ENCODE data around the gene PHLDB1.
"Not testable (repeated sequence)": the region's sequence is repeated elsewhere in the genome, so short reads cannot be mapped to it uniquely, and the experiment has no call there.

PHLDB1 gene

DNA sequence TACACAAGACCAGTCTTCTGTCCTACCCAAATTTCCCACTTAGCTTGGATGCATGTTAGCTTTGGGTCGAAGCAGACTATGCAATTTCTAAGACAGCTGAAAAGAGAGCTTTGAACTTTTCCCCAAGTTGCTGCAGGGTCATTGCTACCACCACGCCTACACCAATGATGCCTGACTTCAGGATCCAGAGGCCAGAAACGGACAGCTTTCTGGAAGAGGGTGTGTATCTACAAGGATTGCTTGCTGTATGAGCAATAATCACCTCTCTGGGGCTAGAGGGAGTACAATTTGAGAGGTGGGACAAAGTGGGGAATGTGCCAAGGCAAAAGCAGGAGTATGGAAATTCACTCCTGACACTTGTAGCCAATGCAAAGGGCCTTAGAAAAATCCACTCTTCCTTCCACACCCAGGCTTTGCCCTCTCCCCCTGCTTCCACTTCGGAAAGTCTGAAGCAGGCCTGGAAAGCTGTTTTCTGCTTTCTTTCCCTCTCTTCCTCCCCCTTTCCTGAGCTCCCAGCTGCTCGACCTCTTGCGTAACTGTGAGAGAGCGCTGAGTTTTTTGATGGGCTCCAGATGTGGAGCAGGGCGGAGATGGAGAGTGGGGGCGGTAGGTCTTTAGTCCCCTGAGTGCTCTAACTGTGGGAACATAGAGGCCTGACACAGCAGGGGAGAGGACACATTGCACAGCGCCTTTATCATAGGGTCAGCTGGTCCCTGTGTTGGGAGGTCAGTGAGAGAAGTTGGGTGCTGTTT lies 2.1 kb upstream of the PHLDB1 start:
- no peak for DNase-seq (ENCODE audit: extremely low read depth in 1 of 2, low read depth in 1 of 2)

DNA sequence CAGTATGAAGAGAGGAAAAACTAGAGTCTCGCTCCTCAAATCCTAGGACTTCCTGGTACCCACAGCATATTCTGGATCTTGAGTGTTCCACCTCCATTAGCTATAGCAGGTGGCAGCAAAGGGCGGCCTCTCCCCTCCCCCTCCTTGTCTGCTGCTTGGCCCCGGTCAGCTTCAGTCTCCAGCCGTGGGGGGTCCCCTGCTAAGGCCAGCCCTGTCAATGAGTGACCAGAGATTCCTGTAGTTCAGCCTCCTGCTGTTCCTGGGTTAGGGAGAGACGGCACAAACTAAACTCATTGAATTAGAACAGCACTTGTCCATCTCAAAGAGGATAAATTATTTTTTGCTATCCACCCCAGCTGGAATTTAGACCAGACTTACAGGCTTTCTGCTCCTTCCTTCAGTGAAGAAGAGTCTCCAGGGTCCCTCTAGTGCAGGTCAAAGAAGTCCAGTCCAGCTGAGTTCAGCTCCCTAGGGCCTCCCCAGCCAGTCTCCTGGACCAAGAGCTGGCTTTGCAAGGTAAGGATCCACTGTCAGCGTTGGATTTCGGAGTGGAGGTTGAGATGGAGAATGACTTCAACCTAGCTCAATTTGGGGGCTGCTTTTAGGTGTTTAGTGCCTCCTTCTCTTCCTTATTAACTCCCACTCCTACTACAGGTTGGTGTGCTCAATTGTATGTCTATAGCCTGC lies 1.1 kb upstream of the PHLDB1 start:
- DNase-seq (ENCODE audit: extremely low read depth in 1 of 2, low read depth in 1 of 2), result no peak

DNA sequence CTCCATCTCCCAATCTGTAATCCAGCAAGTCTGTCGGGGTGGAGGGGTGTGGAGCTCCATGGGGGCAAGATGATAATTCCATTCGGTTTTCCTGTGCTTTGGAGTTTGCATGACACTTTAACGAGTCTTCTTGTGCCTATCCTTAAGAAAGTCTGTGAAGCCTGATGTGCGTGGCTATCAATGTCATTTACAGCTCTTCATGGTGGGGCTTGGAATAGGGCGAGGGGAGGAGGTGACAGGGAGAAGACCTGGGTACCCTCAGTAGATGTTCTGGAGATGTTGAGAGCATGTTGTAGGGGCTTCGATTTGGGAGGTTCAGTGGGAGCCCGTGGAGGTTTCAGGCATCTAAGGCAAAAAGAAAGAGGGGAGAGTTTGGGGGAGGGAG lies 579 bp upstream of the PHLDB1 start:
- no peak for DNase-seq (ENCODE audit: extremely low read depth in 1 of 2, low read depth in 1 of 2)

DNA sequence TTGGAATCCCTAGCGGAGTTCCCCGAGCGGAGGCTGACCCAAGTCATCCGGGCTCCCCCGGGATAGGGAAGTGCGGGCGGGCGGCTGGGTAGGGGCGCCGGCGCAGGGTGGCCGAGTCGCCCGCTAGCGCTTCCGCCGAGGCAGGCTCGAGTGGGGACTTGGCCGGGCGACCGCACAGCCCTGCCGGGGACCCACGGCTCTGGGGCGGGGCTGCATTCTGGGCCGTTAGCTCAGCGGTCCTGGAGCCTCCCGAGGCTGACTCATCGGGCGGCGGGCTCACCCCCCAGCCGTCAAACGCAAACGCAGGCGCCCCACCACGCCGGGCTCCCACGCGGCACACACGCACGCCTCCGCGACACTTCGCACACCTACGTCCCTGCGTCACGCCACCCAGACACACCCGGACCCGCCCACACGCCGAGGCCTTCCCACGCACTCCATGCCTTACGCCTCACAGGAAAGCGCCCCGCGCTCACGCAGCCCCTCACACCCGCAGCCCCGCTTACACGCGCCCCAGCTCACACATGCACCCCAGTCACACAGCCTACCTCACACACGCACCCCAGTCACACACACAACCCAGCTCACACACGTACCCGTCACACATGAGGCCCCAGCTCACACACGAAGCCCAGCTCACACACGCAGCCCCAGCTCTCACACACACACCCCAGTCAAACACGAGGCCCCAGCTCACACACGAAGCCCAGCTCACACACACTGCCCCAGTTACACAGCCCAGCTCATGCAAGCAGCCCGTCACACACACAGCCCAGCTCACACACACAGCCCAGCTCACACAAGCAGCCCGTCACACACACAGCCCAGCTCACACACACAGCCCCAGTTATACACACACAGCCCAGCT lies 1.2 kb downstream of the PHLDB1 start:
- peak in 1 of 2 donors; percentile 47 for DNase-seq (ENCODE audit: extremely low read depth in 1 of 2, low read depth in 1 of 2)

DNA sequence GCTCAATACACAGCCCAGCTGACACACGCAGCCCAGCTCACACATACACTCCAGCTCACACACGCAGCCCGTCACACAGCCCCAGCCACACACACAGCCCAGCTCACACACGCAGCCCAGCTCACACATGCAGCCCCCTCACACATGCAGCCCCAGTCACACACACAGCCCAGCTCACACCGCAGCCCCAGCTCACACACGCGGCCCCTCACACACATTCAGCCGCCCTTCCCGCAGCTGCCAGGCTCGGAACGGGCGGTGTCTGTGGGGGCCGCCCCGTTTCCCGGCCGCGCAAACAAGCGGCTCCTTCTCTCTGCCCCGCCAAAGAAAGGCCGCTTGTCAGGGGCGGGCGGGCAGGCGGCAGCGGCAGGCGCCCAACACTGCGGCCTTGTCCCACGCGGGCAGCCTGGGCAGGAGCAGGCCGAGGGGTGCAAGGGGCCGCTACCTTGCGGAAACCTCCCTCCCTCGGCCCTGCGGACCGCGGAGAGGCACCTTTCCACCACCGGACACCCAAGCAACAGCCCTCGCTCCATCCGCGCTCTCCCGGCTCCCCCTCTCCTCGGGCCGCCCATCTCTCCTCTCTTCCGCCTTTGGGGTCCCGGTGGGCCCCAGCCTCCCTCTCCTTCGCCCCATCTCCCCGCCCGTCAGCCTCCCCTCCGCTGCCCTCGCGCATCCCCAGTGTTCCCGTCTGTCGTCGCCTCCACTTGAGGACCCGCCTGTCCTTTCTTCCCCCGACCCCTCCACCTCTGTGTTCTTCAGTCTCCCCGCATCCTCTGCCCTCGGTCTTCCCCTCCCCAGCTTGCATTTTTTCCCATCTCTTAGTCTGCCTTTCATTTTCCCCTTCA lies 2.2 kb downstream of the PHLDB1 start:
- no peak for DNase-seq (ENCODE audit: extremely low read depth in 1 of 2, low read depth in 1 of 2)

DNA sequence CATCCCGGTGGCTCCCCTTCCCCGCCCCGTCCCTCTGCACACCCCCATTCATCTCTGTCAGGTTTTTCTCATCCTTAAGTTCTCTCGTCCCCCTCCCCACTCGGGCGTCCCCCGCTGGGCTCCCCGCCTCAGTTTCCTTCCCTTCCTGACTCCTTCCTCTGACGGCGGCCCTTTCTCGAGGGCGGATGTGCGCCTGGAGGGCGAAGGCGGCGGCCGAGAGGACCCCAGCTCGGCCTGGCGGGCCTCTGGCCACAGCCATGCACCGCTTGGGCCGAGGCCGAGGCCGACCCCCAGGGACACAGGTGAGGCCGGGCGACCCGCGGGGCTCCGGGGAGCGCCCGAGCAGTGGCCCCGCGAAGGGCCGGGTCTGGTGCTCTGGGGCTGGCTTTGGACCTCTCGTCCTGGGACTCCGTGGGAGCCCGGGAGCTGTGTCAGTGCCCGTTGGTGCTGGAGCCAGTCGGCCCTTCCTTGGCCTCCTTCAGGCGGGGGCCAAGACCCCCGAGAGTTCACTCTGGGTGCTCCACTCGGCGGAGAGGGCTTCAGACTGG lies 2.9 kb downstream of the PHLDB1 start:
- DNase-seq (ENCODE audit: extremely low read depth in 1 of 2, low read depth in 1 of 2), result no peak

DNA sequence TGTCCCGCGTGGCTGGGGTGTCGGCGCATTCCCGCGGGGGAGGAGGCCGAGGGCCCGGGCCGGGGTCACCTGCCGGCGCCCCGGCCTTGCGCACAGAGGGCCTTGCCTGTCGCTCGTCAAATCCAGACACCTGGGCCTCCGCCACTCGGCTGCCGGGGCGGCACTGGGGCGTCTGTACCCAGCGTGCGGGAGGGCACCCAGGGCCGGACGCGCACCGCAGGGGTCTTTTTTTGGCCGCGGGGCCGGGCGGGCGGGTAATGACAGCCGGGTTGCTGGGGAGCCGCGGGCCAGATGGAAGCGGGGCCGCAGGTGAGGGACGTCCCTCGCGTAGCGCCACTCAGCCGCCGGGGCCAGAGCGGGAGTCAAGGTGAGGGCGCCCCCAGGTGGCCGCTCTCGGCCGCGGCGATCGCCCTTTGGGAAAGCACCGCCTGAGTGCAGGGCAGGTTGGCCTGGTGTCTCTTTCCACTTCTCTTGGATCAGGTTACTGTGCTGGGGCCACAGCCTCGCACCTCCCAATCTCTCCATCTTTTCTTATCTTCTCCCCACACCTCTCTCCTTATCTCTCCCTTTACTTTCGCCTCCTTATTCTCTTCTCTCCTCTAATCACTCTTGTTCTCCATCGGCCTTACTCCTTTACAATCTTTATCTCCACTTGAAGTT lies 3.5 kb downstream of the PHLDB1 start:
- DNase-seq (ENCODE audit: extremely low read depth in 1 of 2, low read depth in 1 of 2), result peak; percentile 56 to 70

DNA sequence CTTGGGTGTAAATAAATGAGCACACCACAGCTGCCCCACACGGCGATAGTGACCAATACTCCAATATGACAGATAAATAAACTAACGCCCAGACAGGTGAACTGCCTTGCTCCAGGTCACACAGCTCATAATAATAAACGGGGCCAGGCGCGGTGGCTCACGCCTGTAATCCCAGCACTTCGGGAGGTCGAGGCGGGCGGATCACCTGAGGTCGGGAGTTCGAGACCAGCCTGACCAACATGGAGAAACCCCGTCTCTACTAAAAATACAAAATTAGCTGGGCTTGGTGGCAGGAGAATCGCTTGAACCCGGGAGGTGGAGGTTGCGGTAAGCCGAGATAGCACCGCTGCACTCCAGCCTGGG lies 4.0 kb downstream of the PHLDB1 start:
- DNase-seq (ENCODE audit: extremely low read depth in 1 of 2, low read depth in 1 of 2), result not testable (repeated sequence)

DNA sequence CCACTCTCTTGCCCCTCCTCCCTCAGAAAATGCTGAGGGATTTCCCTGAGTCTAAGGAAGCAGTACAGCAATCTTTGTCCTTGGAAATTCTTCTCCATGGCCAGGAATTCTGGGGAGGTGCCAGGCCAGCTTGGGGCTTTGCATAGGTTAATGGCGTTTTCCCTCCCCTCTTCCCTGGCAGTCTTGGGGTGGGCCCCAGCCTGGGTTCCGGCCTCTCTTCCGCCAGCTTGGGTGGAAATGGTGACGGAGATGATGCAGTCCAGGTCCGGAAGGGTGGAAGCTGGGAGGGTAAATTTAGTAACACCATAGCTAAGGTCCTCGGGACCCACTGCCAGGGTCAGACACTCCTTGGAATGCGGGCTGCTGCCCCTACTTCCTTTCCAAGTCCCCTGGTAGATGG lies 5.0 kb downstream of the PHLDB1 start:
- DNase-seq (ENCODE audit: extremely low read depth in 1 of 2, low read depth in 1 of 2), result no peak

DNA sequence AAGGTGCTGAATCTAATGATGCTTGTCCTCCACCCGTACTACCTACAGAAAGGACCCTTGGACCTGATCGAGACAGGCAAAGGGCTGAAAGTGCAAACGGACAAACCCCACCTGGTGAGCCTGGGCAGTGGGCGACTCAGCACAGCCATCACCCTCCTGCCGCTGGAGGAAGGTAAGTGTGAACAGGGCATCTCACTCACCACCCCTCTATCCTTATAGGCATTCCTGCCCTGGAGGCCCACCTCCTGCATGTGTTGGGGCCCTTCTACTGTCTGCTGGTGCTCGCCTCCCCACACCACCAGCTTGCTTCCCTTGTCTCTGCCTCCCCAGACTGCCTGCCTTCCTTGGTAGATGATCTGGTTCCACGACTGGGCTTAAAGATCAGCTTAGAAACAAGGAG lies 7.1 kb downstream of the PHLDB1 start:
- DNase-seq (ENCODE audit: extremely low read depth in 1 of 2, low read depth in 1 of 2), result no peak

DNA sequence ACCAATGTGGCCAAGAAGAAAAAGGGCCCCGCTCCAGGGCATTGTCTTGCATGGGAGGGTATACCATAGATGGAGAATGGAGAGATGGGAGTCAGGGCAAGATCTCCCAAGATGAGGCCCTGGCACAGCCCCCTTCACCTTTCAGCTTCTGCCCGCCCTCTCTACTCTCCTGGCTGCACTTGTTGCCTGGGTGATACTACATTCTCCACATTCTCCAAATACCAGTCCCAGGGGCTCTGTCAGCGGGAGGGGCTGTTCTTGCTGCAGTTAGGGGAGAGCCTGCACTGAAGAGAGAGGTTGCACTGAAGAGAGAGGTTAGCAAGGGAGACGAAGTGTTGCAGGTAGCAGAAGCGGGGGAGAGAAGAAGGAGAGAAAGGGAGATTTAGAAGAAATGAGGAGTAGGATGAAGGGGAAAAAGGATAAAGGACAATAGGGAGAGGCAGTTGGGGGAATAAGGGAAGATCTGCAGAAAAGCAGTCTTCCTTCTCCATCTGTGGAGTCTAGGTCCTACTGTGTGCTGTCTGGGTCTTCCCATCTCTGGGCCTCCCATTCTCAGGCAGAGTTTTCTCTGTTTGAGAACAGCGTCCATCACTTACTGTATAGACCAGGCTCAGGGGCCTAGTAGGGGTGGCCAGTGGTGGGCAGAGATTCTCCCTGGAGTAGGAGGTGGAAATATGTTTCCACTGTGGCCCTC lies 8.0 kb downstream of the PHLDB1 start:
- DNase-seq (ENCODE audit: extremely low read depth in 1 of 2, low read depth in 1 of 2), result no peak

DNA sequence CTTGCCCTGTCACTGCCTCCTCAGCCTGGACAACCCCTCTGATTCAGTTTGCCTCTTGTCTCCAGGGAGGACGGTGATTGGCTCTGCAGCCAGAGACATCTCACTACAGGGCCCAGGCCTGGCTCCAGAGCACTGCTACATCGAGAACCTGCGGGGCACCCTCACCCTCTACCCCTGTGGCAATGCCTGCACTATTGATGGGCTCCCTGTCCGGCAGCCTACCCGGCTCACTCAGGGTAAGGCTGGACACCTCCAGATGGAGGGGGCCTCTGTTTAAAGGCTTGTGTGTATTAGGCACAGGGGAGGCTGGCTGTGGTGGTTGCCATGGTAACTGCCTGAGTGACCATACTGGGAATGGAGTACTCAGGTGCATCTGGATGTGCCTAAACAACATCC lies 8.6 kb downstream of the PHLDB1 start:
- no peak for DNase-seq (ENCODE audit: extremely low read depth in 1 of 2, low read depth in 1 of 2)

DNA sequence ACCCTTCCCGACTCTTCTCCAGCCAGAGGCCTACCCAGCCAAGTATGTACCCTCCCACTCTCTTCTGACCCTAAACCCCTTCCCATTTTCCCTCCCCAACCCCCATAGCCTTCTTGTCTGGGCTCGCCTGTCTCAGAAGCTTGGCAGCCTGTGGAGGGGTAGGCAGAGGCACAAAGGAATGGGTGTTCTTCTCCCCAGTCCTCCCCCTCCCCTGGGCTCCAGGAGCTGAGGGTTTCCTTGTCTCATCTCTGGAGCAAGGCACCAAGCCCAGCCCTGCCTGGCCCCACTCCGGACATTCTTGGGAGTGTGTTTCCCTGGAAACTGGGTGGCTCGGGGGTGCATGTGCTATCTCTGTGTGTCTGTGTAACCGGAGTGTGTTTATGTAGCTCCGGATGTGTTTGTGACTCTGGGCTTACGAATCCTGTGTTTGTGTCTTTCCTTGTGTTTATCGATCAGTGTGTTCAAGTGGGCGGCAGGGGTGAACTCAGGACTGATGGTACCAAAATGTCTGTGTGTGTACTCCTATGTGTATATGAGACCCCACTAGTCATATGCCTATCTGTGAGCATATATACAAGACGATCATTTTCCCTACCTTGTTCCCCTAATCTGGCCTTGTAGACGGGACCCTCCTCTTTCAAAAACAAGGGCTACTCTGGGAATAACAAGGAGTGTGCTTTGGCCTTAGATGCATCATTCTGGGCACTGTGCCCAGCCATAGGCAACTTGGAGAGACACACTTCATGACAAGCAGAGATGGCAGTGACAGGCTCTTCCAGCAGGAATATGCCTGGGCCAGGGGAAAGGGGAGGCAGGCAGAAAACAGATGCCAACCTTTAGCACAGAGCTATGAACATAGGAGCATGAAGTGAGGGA lies 10.9 kb downstream of the PHLDB1 start:
- no peak for DNase-seq (ENCODE audit: extremely low read depth in 1 of 2, low read depth in 1 of 2)

DNA sequence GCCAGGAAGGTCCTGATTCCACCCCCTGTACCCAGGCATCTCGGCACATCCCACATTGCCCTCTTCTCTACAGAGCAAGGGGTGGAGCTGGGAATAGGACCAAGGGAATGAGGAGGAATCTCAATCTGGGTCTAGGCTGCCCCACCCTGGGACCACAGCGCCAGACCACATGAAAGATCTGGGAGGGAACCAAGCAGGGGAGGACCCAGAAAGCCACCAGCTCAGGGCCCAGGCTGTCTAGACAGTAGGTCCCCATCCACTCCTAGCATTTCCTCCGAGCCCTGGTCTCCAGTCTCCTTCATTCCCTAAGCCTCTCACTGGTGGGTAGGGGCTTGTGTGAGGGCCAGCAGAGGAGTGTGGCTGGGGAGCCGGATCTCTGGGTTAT lies 11.6 kb downstream of the PHLDB1 start:
- DNase-seq (ENCODE audit: extremely low read depth in 1 of 2, low read depth in 1 of 2), result no peak

DNA sequence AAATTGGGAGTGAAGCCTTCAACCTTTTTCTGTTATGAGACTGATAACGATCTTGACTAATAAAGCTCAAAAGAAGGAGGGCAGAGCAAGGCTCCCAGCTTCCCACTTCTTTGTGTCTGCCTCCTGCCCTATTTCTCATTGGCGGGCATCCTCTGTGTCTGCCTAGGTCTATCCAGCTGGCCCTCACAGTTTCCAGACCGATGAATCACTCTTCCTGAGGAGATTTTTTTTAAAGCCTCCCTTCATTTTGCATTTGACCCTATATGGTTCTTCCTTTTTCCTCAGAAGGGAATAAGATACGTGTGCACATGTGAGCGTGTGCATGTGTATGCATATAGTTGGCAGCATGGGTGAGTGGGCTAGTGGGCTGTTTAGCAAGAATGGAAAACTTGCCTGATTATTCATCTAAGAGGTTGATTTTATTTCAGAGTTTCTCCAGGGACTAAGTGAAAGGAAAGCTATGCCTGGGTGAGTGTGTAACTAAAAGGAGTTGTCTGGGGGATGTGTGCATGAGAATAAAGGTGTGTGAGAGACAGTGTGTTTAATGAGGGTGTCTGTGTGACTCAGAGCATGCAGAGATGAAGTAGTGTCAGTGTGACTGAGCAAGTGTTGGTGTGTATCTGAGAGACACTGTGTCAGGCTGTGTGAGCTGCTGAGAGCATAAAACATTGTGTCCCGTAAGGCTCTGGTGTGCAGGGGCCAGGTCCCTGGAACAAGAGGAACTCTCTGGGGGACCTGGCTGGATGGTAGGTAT lies 12.2 kb downstream of the PHLDB1 start:
- no peak for DNase-seq (ENCODE audit: extremely low read depth in 1 of 2, low read depth in 1 of 2)

DNA sequence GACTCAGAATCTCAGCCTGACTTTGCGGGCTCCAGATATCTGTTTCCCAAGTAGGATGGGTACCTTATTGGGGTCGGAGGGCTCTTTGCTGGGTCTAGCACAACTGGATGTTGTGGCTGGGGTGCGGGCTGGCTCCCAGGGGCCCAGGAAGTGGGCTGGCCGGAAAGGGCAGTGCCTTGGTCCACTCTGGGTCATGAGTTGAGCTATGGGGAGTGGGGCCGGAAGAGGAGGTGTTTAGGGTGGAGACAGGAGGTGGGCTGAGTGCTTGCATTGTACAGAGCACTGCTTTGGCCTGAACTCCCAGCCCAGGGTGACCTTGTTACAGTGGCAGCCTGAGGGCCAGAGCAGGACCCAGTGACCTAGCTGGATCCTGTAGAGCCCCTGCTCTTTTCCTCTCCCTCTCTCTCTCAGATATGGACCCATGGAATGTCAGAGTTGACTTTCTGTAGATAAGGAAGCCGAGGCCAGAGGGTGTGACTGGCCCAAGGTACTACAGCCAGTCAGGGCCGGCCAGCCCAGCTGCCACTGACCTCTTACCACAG lies 13.2 kb downstream of the PHLDB1 start:
- no peak for DNase-seq (ENCODE audit: extremely low read depth in 1 of 2, low read depth in 1 of 2)

DNA sequence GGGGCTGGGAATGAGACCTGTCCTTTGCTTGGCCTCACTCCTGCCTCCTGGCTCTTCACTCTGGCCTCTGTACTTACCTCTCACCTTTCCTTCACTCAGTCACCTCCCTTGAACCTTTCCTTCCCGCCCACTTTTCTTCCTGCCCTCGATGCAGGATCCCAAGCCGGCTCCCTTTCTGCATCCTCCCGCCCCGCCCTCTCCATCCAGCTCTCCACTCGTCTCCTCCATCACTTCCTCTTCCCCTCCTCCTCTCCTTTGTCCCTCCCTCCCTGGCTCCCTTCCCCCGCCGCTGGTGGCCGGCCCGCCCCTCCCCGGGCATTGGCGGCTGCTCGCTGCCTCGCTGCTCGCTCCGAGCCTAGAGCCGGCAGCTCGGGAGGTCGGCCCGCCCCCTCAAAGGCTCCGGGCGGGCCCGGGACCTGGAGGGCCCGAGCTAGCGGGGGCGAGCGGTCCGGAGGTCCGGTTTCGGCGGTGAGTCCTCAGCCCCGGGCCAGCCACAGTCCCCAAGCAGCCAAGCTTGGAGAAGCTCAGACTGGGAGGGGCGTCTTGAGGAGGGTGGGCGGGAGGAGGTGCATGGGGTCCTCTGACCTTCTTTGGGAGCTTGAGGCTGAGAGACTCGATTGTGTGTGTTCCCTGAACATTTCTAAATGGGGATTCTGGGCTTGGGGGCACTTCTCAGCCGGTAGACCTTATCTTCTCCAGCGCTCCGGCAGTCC lies 13.8 kb downstream of the PHLDB1 start:
- DNase-seq (ENCODE audit: extremely low read depth in 1 of 2, low read depth in 1 of 2), result peak in 1 of 2 donors; percentile 11

All from stimulated activated CD8-positive, alpha-beta memory T cell treated with anti-CD3 and anti-CD28 coated beads, Interleukin-7, amount 100 ng/mL, for 48 hours (primary cell).